Parathyroid adenoma (tissue), 2 donors: ENCODE results near the gene TSC22D3.

Source experiments
- H2AFZ ChIP-seq: fragments of 300-600 bp; sonication (generic); one replicate; pipeline ENCODE4 v1.7.0; 2017; ENCODE audit warnings: antibody characterized with exemption, mild to moderate bottlenecking
- H3K27ac ChIP-seq: fragments of 300-600 bp; sonication (generic); one replicate; pipeline ENCODE4 v1.7.0; 2017
- H3K27me3 ChIP-seq: fragments of 300-600 bp; sonication (generic); one replicate; pipeline ENCODE4 v1.7.0; 2017; ENCODE audit warnings: low read length; ENCODE audit not compliant: control insufficient read depth, insufficient read depth
- H3K36me3 ChIP-seq: fragments of 300-600 bp; sonication (generic); one replicate; pipeline ENCODE4 v1.7.0; 2017; ENCODE audit warnings: low read length; ENCODE audit not compliant: control insufficient read depth, insufficient read depth
- H3K4me1 ChIP-seq: fragments of 300-600 bp; sonication (generic); one replicate; pipeline ENCODE4 v1.7.0; 2017; ENCODE audit warnings: control low read depth
- H3K4me2 ChIP-seq: fragments of 300-600 bp; sonication (generic); one replicate; pipeline ENCODE4 v1.7.0; 2017; ENCODE audit warnings: low read length
- H3K4me3 ChIP-seq: fragments of 300-600 bp; sonication (generic); one replicate; pipeline ENCODE4 v1.7.0; 2017; ENCODE audit warnings: low read depth, low read length
- H3K79me2 ChIP-seq: fragments of 300-600 bp; sonication (generic); one replicate; pipeline ENCODE4 v1.7.0; 2017; ENCODE audit warnings: control low read depth
- H3K9ac ChIP-seq: fragments of 300-600 bp; sonication (generic); one replicate; pipeline ENCODE4 v1.7.0; 2017; ENCODE audit warnings: mild to moderate bottlenecking
- H3K9me3 ChIP-seq: fragments of 300-600 bp; sonication (generic); one replicate; pipeline ENCODE4 v1.7.0; 2017; ENCODE audit warnings: low read length; ENCODE audit not compliant: control insufficient read depth
- TF ChIP-seq, protein P1 (sequence below): fragments of 300-600 bp; sonication (generic); IDR thresholded peaks from one replicate; pipeline ENCODE4 v1.7.0; 2017; ENCODE audit warnings: antibody characterized with exemption, mild to moderate bottlenecking
- donor health status: primary hyperparathyroidism.

TSC22D3 gene

GRCh38 chrX:107721318-107721717, 54.3 kb downstream of the TSC22D3 start:
- H3K9ac ChIP-seq = no peak overlapping the region
- no peaks in the 10 kb centered on the region for H3K27me3 ChIP-seq
- H3K4me3 ChIP-seq = no peak overlapping the region
- no peak overlapping the region for H3K4me2 ChIP-seq
- H3K27ac ChIP-seq = peak overlapping the region; percentile 29
- no peaks in the 10 kb centered on the region for H3K9me3 ChIP-seq
- TF ChIP-seq, protein P1, sequence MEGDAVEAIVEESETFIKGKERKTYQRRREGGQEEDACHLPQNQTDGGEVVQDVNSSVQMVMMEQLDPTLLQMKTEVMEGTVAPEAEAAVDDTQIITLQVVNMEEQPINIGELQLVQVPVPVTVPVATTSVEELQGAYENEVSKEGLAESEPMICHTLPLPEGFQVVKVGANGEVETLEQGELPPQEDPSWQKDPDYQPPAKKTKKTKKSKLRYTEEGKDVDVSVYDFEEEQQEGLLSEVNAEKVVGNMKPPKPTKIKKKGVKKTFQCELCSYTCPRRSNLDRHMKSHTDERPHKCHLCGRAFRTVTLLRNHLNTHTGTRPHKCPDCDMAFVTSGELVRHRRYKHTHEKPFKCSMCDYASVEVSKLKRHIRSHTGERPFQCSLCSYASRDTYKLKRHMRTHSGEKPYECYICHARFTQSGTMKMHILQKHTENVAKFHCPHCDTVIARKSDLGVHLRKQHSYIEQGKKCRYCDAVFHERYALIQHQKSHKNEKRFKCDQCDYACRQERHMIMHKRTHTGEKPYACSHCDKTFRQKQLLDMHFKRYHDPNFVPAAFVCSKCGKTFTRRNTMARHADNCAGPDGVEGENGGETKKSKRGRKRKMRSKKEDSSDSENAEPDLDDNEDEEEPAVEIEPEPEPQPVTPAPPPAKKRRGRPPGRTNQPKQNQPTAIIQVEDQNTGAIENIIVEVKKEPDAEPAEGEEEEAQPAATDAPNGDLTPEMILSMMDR = no peak
- H3K36me3 ChIP-seq = no peaks in the 10 kb centered on the region
- peaks cover 4% of the 10 kb centered on the region for H3K4me1 ChIP-seq
- peaks cover 4% of the 10 kb centered on the region for H3K79me2 ChIP-seq
- no peak overlapping the region for H2AFZ ChIP-seq

GRCh38 chrX:107718156-107718621, 57.4 kb downstream of the TSC22D3 start:
- no peak overlapping the region for H3K27ac ChIP-seq
- no peaks in the 10 kb centered on the region for H3K9me3 ChIP-seq
- TF ChIP-seq, protein P1 = peak; percentile 72
- peaks cover 2% of the 10 kb centered on the region for H3K79me2 ChIP-seq
- no peak overlapping the region for H3K4me3 ChIP-seq
- no peak overlapping the region for H2AFZ ChIP-seq
- no peak overlapping the region for H3K4me2 ChIP-seq
- no peak overlapping the region for H3K9ac ChIP-seq
- no peaks in the 10 kb centered on the region for H3K27me3 ChIP-seq
- H3K36me3 ChIP-seq = no peaks in the 10 kb centered on the region
- H3K4me1 ChIP-seq = peaks cover 4% of the 10 kb centered on the region

GRCh38 chrX:107716816-107717700, 58.5 kb downstream of the TSC22D3 start:
- Histone ChIP-seq H3K27ac (peak overlapping the region; percentile 82), H3K27me3 (no peaks in the 10 kb centered on the region), H3K9ac (no peak overlapping the region), H3K4me1 (peaks cover 4% of the 10 kb centered on the region), H3K4me2 (no peak overlapping the region), H3K36me3 (no peaks in the 10 kb centered on the region), H3K79me2 (peaks cover 2% of the 10 kb centered on the region), H3K4me3 (no peak overlapping the region), H3K9me3 (no peaks in the 10 kb centered on the region), H2AFZ (peak overlapping the region; percentile 58)
- TF ChIP-seq, protein P1 = no peak

DNA sequence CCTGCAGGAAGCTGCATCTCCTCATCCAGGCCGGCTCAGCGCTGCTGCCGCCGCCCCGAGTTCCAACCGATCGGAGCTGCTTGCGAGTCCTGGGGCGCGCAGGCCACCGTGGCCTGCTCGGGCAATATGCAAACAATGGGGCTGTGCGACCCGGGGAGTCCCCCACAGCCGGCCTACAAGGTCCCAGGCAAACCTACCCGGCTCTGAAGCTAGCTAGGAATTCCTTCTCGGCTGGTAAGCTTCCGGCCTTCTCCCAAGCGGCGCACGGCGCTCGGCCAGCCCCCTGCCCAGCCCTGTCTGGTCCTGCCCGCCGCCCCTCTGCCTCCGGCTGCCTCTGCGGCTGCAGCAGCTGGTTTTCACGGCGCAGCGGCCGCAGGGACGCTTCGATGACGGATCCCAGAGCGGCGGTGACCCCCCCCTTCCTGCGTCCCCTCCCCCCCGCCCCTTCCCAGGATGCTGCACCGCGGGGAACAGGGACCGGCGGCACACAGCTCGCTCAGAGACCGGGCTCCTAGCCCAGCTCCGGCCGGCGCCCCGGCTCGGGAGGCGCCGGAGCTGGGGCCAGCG, 59.4 kb downstream of the TSC22D3 start:
- Histone ChIP-seq H3K4me1 (peaks cover 4% of the 10 kb centered on the region), H3K36me3 (no peaks in the 10 kb centered on the region), H3K27ac (peak overlapping the region; percentile 82), H3K4me3 (peak overlapping the region; percentile 37), H3K4me2 (no peak overlapping the region), H3K27me3 (no peaks in the 10 kb centered on the region), H3K9me3 (no peaks in the 10 kb centered on the region), H3K79me2 (peaks cover 2% of the 10 kb centered on the region), H2AFZ (peak overlapping the region; percentile 64), H3K9ac (peak overlapping the region; percentile 53)
- TF ChIP-seq, protein P1 = no peak
